HG02840 (cell line): ENCODE data around the gene GFRAL.

Experiments used
- ATAC-seq: cut with Tn5 transposase; IDR thresholded peaks from one replicate; pipeline ENCODE4 v1.9.1; 2021; ENCODE audit warnings: mild to moderate bottlenecking, moderate library complexity, moderate number of reproducible peaks; ENCODE audit not compliant: unreplicated experiment, low FRiP score

The GFRAL gene

GRCh38 chr6:55423933-55424332 lies 96.7 kb downstream of the GFRAL start:
- ATAC-seq, result no peak

GRCh38 chr6:55433446-55434130 lies 106.3 kb downstream of the GFRAL start:
- no peak for ATAC-seq

GRCh38 chr6:55437141-55437540 lies 109.9 kb downstream of the GFRAL start:
- no peak for ATAC-seq

GRCh38 chr6:55438203-55438602 lies 110.9 kb downstream of the GFRAL start:
- ATAC-seq, result no peak

GRCh38 chr6:55443238-55444134 lies 116.2 kb downstream of the GFRAL start:
- ATAC-seq, result no peak

- ATAC-seq, result no peak
Observed at GRCh38 chr6:55445648-55446204, 118.5 kb downstream of the GFRAL start.

DNA sequence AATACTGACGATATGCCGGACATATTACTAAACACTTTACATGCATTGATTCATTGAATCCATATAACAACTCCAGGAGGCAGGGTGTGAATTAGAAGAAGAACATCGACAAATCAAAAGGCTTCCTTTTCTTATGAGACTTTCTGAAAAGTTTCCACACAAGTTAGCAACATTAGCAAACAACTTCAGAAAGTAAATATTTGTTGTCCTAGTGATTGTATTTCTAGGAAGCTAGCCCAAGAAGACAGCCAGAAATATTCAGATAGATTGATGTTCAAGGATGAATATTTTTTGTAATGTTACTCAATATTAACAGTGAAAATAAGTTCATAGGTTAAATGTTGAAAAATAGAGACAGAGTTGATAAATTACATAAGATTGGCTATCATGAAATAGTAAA lies 120.6 kb downstream of the GFRAL start:
- no peak for ATAC-seq

- no peak for ATAC-seq
Observed at GRCh38 chr6:55448451-55448850, 121.2 kb downstream of the GFRAL start.

DNA sequence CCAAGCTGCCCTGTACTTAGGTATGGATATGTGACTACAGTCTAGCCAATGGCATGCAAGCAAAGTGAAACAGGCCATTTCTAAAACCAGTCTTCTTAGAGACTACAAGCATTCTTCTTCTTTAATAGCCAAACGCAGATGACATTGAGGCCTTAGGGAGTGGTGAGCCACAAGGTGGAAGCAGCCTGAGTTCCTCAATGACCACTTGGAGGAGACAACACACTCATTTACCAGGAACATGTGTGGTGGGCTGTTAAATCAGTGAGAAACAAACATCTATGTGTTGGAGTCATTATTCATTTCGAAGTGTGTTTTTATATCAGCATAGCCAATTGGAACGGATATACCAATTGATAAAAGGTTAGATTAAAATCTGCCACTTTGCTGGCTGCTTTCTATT lies 122.0 kb downstream of the GFRAL start:
- ATAC-seq, result no peak

DNA sequence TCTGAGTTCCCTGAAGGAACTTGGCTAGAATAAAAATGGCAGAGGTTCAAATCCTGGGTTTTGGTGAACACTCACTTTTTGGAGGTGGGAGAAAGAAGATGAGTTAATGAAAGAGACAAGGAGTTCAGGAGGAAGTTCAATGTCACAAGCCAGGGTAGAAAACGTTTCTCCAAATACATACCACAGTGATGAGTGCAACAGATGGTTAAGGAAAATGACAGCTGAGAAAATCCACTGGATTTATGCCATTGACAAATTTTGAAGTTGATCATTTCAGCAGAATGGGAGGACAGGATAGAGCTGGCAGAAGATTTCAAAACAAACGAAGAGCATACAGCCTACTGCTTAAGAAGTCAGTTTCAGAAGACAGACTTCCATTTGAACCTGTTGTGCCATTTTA lies 122.7 kb downstream of the GFRAL start:
- ATAC-seq, result no peak
